ENCODE measurements around the gene PMIS2.

Gene PMIS2

DNA sequence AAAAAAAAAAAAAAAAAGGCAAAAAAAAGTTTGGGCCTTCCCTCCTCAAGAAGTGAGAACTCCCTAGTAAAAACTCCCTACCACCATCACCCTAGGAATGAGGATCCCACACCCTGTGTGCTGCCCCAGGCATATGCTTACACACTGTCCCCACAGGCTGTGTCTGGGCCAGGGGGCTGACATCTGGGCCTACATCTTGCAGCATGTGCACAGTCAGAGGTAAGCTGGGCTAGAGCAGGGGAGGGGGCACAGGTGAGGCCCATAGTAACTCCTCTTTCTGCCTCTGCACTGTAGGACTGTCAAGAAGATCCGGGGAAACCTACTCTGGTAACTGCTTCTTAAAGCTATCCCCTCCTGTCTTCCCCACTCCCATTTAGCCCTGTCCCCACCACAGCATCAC, 27.6 kb downstream of the PMIS2 start:
- H3K27me3 ChIP-seq (replicated peaks): no peaks in the 10 kb centered on the region
- DNase-seq: no peak
- in situ Hi-C loops (cut with HindIII; ENCODE audit: low pct_ligation_motif_present, low sequenced_read_pairs): no loop called here
- H3K36me3 ChIP-seq (replicated peaks): no peaks in the 10 kb centered on the region
- H3K4me3 ChIP-seq (ENCODE audit: low read depth, low read length): no peak overlapping the region
- H3K27ac ChIP-seq: no peak overlapping the region
- TF ChIP-seq, protein P1, sequence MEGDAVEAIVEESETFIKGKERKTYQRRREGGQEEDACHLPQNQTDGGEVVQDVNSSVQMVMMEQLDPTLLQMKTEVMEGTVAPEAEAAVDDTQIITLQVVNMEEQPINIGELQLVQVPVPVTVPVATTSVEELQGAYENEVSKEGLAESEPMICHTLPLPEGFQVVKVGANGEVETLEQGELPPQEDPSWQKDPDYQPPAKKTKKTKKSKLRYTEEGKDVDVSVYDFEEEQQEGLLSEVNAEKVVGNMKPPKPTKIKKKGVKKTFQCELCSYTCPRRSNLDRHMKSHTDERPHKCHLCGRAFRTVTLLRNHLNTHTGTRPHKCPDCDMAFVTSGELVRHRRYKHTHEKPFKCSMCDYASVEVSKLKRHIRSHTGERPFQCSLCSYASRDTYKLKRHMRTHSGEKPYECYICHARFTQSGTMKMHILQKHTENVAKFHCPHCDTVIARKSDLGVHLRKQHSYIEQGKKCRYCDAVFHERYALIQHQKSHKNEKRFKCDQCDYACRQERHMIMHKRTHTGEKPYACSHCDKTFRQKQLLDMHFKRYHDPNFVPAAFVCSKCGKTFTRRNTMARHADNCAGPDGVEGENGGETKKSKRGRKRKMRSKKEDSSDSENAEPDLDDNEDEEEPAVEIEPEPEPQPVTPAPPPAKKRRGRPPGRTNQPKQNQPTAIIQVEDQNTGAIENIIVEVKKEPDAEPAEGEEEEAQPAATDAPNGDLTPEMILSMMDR (IDR thresholded peaks at IDR 0.05; ENCODE audit: low read depth, low read length, missing control alignments): no peak

GRCh38 chr19:35615036-35615435, 29.1 kb downstream of the PMIS2 start:
- TF ChIP-seq, protein P1 (IDR thresholded peaks at IDR 0.05; ENCODE audit: low read depth, low read length, missing control alignments): no peak
- DNase-seq: no peak
- in situ Hi-C loops (cut with HindIII; ENCODE audit: low pct_ligation_motif_present, low sequenced_read_pairs): no loop called here
- H3K27me3 ChIP-seq (replicated peaks): no peaks in the 10 kb centered on the region
- no peak overlapping the region for H3K27ac ChIP-seq
- H3K4me3 ChIP-seq (ENCODE audit: low read depth, low read length): no peak overlapping the region
- H3K36me3 ChIP-seq (replicated peaks): no peaks in the 10 kb centered on the region

DNA sequence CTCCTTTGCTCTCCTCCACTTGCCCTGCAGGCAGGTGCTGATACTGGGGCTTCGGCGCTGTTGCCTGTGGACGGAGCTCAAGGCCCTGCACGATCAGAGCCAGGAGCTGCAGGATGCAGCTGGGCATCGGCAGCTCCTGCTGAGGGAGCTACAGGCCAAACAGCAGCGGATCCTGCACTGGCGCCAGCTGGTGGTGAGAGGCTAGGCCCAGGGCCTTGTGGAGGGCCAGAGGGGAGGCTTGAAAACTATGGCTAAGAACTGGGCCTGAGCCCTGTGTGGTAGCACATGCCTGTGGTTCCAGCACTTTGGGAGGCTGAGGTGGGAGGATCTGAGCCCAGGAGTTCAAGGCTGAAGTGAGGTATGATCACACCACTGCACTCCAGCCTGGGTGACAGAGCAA, 32.9 kb downstream of the PMIS2 start:
- DNase-seq: no peak
- Histone ChIP-seq H3K27ac (no peak overlapping the region), H3K36me3 (replicated peaks) (no peaks in the 10 kb centered on the region), H3K27me3 (replicated peaks) (no peaks in the 10 kb centered on the region), H3K4me3 (ENCODE audit: low read depth, low read length) (no peak overlapping the region)
- TF ChIP-seq, protein P1 (IDR thresholded peaks at IDR 0.05; ENCODE audit: low read depth, low read length, missing control alignments): peak; percentile 22
- in situ Hi-C loops (cut with HindIII; ENCODE audit: low pct_ligation_motif_present, low sequenced_read_pairs): no loop called here

GRCh38 chr19:35619290-35619923, 33.4 kb downstream of the PMIS2 start:
- Histone ChIP-seq H3K4me3 (ENCODE audit: low read depth, low read length) (no peak overlapping the region), H3K27me3 (replicated peaks) (no peaks in the 10 kb centered on the region), H3K27ac (no peak overlapping the region), H3K36me3 (replicated peaks) (no peaks in the 10 kb centered on the region)
- no peak for DNase-seq
- TF ChIP-seq, protein P1 (IDR thresholded peaks at IDR 0.05; ENCODE audit: low read depth, low read length, missing control alignments): no peak
- in situ Hi-C loops (cut with HindIII; ENCODE audit: low pct_ligation_motif_present, low sequenced_read_pairs): no loop called here

DNA sequence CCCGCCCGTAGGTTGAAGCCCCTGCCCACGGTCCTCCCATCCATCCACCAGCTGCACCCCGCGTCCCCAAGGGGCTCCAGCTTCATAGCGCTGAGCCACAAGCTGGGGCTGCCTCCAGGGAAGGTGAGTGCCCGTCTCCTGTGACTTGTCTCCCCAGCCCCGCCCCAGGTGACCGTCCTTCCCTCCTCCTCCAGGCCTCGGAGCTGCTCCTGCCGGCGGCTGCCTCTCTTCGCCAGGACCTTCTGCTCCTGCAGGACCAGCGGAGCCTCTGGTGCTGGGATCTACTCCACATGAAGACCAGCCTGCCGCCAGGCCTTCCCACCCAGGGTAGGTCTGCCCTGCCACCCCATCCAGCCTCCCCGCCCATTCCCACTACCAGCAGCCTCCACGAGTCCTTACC, 34.0 kb downstream of the PMIS2 start:
- DNase-seq: no peak
- in situ Hi-C loops (cut with HindIII; ENCODE audit: low pct_ligation_motif_present, low sequenced_read_pairs): no loop called here
- TF ChIP-seq, protein P1 (IDR thresholded peaks at IDR 0.05; ENCODE audit: low read depth, low read length, missing control alignments): no peak
- H3K27ac ChIP-seq: no peak overlapping the region
- H3K36me3 ChIP-seq (replicated peaks): no peaks in the 10 kb centered on the region
- H3K4me3 ChIP-seq (ENCODE audit: low read depth, low read length): no peak overlapping the region
- no peaks in the 10 kb centered on the region for H3K27me3 ChIP-seq (replicated peaks)

DNA sequence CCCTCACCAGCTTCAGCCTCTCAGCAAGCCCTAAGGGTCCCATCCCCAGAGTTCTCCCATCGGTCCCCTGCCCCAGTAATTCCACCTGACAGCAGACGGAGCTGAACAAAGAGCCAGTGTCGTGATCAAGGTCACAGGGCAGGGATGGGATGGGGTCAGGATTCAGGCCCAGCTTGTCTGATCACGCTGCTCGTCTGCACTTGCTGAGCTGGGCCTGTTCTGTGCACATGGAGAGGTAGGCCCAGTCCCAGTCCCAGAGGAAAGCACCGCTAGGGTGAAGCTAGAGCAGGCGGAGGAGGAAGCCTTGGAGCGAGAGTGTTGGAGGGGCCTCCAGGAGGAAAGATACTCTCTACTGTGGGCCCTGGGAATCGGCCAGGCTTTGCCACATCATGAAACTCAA, 35.7 kb downstream of the PMIS2 start:
- Histone ChIP-seq H3K4me3 (ENCODE audit: low read depth, low read length) (no peak overlapping the region), H3K36me3 (replicated peaks) (no peaks in the 10 kb centered on the region), H3K27ac (no peak overlapping the region), H3K27me3 (replicated peaks) (no peaks in the 10 kb centered on the region)
- in situ Hi-C loops (cut with HindIII; ENCODE audit: low pct_ligation_motif_present, low sequenced_read_pairs): no loop called here
- TF ChIP-seq, protein P1 (IDR thresholded peaks at IDR 0.05; ENCODE audit: low read depth, low read length, missing control alignments): no peak
- no peak for DNase-seq
